Ammon's horn (tissue), 1 donor: ENCODE measurements around the gene RNF103.
"Not testable (repeated sequence)": the region's sequence is repeated elsewhere in the genome, so short reads cannot be mapped to it uniquely, and the experiment has no call there.

Source experiments
- DNase-seq: peaks from one replicate; pipeline ENCODE4 v3.0.0-alpha.2; 2016; ENCODE audit warnings: low spot score

RNF103 gene

DNA sequence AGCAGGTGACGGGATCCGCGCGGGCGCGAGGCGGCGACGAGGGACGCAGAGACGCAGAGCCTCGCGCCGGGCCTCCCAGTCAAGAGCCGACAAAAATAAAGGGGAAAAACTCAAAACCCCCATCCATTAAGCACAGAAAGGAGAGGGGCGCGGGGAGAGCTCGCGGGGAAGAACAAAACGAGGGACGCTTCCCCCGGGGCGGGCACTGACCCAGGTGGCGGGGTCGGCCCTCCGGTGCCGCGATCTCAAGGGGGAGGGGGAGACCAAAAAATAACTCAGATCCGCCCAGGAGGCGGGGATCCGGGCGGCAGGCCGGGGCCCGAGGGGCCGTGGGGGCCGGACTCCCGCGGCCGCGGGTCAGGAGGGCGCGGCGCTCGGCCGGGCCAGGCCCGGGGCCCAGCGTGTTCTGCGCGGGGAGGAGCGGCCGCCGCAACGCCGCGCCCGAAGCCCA lies 597 bp downstream of the RNF103 start:
- peak; percentile 40 for DNase-seq

- peak; percentile 33 for DNase-seq
These were observed 1.1 kb downstream of the RNF103 start for GRCh38 chr2:86622519-86623042.

GRCh38 chr2:86621280-86621943 lies 2.3 kb downstream of the RNF103 start:
- no peak for DNase-seq

DNA sequence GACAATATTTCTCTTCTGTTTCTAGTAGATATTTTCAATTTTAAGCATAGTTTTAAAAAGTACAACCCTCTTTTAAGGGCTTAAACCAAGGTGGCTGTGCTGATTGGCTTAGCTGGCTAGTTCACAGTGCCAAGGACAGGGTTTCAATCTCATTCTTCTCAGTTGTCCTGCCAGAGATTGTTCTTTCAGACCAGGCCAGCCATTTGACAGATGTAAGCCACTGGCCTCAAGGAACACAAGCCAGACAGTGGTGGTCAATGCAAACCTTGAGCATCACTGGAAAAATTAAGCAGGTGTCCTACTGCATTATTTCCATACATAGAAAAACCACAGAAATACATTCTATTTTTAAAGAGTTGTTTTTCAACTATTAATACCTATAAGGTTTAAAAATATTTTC lies 5.9 kb downstream of the RNF103 start:
- DNase-seq = no peak

- no peak for DNase-seq
These were observed 6.5 kb downstream of the RNF103 start for GRCh38 chr2:86617153-86617552.

- DNase-seq = no peak
These were observed 7.2 kb downstream of the RNF103 start for GRCh38 chr2:86616502-86616901.

- DNase-seq = no peak
These were observed 8.1 kb downstream of the RNF103 start for GRCh38 chr2:86615596-86615995.

DNA sequence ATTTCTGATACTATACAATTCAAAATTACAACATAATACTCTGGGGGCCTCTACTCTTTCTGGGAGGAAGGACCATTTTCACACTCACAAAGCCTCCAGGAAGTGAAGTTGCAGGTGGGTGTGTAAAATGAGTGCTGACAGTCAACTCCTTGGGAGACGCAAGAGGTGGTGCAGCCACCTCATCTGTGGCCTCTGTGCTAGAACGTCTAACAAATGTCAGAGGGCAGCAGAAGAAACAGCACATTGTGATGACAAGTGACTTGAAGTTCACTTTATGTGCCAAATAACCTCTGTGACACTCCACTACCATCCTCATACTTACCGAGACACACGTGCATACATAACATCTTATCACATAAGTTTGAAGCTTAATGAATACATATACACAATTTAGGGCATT lies 10.2 kb downstream of the RNF103 start:
- no peak for DNase-seq

GRCh38 chr2:86610871-86611270 lies 12.8 kb downstream of the RNF103 start:
- DNase-seq = no peak

- DNase-seq = no peak
These were observed 14.7 kb downstream of the RNF103 start for GRCh38 chr2:86608832-86609410.

DNA sequence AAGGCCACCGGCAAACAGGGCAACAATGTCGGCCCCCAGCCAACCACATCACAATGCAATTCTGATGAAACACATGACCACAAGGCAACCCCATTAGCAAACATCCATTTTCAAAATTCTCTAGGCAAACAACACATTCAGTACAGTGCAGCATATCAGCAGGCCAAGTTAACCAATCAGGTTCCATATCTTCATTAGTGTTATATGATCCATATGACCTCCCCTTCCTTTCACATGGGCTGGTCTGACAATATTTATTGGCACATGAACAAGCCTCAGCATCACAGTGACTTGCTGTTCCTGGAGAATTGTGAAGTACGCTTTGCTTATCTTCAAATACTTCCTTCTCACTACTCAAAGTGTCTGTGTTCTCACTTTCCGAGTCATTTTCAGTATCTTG lies 19.8 kb downstream of the RNF103 start:
- no peak for DNase-seq

- no peak for DNase-seq
These were observed 24.7 kb downstream of the RNF103 start for GRCh38 chr2:86598966-86599365.

- DNase-seq = no peak
These were observed 27.5 kb downstream of the RNF103 start for GRCh38 chr2:86596118-86596517.

DNA sequence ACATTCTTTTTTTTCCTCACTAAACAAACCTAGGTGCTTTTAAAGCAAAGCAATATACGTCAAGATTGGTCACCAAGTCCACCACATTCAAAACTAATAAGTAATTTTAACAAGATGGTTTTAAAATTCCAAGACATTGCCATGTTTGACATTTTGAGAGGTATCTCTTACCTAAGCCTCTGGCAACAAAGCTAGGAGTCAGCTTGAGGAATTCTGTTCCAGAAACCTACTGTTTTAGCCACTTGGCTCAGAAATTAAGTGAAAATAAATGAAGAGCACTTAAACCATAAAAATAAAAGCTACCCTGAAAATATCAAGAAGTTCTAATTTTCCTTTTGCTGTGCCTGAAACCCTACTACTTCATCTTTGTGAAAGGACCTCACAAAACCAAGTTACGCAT lies 30.4 kb downstream of the RNF103 start:
- DNase-seq = no peak

DNA sequence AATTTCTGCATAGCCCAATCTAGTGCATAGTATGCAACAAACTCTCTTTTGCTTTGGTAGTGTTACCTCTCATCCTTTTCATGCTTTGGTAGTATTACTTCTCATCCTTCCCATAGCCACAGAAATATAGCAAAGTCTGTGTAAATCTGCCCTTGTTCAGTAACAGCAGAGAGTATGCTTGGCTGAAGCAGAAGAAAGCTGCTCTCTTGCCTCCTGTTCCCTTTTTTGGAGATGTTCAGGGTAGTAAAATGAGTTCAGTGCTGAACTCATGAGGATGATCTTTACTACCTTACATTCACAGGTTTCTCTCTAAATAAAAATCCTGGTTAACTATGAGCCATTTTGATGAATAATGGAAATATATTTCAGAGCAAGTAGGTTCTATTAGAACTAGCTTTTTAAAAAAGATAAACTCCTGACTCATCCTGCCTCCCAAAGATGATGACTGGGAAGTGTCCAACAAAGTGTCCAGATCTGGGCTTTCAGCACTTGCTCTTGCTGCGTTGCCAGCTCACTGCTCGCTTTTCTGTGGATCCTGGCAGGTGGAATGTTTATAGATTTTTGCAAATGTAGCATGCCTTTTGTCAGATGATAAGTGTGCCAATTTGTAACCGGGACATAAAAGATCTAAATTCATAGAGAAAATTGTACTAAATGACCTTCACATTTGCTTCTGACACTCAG lies 31.0 kb downstream of the RNF103 start:
- no peak for DNase-seq

- DNase-seq = not testable (repeated sequence)
These were observed 34.0 kb downstream of the RNF103 start for GRCh38 chr2:86589701-86590100.

GRCh38 chr2:86584151-86584913 lies 39.3 kb downstream of the RNF103 start:
- DNase-seq = no peak

GRCh38 chr2:86580560-86580959 lies 43.1 kb downstream of the RNF103 start:
- no peak for DNase-seq

GRCh38 chr2:86577817-86578456 lies 45.7 kb downstream of the RNF103 start:
- DNase-seq = no peak

DNA sequence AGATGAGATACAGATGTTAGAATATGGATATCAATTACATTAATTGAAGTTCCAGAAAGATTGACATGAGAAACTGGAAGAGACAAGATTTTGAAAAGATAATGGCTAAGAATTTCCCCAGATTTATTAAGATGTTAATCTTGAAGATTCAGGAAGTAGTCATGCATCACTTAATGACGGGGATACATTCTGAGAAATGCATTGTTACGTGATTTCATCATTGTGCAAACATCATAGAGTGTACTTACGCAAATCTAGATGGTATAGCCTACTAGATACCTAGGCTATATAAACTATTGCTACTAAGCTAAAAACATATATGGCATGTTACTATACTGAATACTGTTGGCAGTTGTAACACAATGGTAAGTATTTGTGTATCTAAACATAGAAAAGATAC lies 53.6 kb downstream of the RNF103 start:
- DNase-seq = no peak

GRCh38 chr2:86566821-86567190 lies 56.9 kb downstream of the RNF103 start:
- DNase-seq = no peak
